Stimulated activated CD8-positive, alpha-beta memory T cell treated with anti-CD3 and anti-CD28 coated beads, Interleukin-2, amount 100 ng/mL, for 48 hours (primary cell): ENCODE data around the gene ZNF483.
A peak's percentile ranks its signal among the peaks of the same experiment; 100 is the strongest.
"Not testable (repeated sequence)": the region's sequence is repeated elsewhere in the genome, so short reads cannot be mapped to it uniquely, and the experiment has no call there.

Source experiments
- DNase-seq, 2 donors: peaks; one replicate each; pipeline ENCODE4 v3.0.0-alpha.2; 2020; ENCODE audit warnings: low read depth in 2 of 2

Gene ZNF483

DNA sequence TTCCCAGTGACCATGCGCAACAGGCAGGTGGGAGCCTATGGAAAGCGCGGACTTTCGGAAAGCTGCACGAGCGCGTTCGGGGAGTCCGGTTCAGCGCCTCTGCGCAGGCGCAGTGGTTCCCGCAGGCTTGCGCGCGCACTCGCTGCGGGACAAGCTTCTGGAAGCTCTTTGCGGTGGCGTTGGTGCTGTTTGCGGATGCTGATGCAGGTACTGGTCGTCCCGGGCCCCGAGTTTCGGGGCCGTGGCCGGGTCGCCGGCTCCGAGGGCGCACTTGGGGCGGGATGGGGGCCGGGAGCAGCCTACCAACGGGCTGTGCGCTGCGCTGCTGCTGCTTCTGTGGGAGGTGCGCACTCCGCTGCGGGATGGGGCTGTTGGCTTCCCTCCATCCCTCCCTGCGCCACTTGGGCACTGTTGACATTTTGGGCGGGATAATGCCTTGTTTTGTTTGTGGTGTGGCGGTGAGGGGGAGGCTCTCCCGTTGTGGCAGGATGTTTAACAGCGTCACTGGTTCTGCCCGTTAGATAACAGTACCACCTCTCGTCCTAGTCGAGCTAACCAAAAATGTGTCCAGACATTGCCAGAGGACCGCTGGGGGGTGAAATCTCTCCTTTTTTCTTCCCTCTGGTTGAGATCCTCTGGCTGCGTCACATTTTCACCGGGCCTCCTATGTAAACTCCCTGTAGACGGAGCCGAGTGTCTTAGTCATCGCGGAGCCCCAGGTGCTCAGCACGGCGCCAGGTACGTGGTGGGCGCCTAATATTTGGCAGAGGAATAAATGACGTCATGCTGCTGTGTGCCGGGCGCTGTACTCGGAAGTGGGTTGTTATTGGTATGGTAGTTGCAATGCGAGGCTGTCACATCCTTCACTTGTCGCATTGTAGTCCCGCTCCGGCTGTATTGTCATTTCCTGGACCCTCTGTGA lies at the start of gene ZNF483:
Gene ZNF483, plus strand, starts transcription at position 124 of the 922 bp plus-strand sequence. CDS start 2,217 bp downstream, outside the sequence.
- peak; percentile 47 to 59 for DNase-seq

DNA sequence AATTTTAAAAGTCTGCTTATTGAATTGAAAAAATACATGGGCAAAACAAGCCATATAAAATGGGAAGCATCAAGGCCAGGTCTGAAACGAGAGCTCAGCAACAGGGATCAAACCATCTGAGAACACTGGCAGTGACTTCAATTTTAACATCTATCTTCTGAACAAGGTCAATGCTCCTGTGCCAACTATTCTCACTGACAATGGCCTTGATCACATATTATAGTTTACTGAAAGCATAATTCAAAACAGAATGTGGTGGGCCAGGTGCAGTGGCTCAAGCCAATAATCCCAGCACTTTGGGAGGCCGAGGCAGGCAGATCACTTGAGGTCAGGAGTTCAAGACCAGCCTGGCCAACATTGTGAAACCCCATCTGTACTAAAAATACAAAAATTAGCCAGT lies 49.8 kb upstream of the ZNF483 start:
- DNase-seq = no peak

DNA sequence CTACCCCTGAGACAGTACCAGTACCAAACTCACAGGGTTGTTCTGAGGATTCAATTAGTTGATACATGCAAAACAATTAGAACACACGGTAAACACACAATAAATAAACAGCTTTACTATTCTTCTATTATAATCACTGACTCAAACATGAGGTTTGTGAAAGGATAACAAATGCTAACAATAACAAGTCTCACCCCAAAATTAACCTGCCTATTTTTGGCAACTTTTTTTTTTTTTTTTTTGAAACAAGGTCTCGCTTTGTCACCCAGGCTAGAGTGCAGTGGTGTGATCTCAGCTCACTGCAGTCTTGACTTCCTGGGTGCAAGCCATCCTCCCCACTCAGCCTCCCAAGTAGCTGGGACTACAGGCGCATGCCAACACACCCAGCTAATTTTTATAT lies 47.3 kb upstream of the ZNF483 start:
- DNase-seq = no peak

DNA sequence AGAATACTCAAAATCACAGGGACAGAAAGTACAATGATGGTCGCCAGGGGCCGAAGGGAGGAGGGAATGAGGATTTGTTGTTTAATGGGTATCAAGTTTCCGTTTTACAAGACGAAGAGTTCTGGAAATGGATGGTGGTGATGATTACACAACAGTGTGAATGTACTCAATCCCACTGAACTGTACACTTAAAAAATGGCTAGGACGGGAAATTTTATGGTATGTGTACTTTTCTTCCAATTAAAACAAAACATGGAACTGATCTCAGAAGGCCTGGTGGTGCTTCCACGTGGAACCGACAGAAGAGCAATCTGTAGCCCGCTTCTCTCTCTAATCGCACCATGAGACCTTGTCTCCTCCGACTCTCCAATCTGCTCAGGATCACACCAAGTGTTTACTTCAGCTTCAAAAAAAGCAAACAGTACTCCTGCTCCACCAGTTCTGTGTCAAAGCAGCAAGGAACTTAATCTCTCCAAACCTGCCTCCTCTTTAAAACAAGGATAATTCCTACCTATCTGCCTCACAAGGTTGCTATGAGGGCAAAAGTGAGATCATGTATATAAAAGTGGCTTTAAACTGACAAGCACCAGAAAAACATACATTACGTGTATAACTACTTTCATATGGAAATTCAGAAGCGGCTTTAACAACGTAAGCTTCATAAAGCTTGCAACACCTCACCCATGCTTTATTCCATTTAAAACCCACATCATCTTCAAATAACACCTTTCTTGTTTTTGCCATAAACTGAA lies 42.9 kb upstream of the ZNF483 start:
- DNase-seq = no peak

DNA sequence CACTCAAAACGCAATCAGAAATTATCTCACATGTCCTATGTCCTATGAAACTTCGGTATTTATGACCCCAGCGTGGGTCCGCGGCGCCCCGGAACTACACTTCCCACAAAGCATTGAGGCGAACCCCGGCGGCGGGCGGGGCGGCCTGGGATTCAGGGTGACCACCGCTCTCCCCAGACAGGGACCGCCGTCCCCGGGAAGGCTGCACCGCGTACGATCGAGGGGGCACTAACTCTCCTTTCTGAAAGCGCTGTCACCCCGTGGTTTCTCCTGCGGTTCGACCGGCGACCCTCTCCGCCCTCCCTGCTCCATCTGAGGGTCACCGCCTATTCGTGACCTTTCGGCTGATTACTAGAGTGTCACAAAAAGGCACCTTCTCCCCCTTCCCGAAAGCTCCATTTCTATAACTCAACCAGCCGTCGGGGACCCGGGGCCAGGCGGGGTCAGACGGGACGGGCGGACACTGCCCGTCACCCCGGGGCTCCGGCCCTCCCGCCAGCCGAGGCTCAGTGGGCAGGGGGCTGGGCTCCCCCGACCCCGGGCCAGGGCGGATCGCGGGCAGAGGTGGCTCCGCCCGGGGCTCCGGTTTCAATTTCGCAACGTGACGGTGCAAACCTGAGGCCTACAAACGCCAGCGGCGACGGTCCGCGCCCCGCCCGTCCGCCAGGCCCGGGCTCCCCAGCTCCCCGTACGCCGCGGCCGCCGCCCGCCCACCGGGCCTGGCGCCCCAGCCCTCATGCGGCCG lies 42.1 kb upstream of the ZNF483 start:
- peak; percentile 49 to 64 for DNase-seq

DNA sequence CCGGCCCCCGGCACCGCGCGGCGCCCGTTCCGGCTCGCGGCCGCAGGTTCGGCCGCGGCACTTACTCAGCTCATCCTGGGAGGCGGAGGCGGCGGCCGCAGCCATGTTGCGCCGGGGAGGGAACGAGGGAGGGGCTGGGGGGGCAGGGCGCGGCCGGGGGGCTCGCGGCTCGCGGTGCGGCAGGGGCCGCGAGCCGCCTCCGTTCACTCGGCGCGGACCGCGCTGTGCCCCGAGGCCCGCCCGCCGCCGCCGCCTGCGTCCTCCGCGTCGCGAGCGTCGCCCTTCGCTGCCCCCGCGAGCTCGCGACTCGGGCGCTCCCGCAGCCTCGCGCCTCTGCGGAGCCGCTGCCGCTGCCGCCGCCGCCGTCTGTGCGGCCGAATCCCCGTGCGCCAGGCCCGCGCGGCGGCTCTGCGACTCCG lies 41.5 kb upstream of the ZNF483 start:
- peak; percentile 31 to 46 for DNase-seq

DNA sequence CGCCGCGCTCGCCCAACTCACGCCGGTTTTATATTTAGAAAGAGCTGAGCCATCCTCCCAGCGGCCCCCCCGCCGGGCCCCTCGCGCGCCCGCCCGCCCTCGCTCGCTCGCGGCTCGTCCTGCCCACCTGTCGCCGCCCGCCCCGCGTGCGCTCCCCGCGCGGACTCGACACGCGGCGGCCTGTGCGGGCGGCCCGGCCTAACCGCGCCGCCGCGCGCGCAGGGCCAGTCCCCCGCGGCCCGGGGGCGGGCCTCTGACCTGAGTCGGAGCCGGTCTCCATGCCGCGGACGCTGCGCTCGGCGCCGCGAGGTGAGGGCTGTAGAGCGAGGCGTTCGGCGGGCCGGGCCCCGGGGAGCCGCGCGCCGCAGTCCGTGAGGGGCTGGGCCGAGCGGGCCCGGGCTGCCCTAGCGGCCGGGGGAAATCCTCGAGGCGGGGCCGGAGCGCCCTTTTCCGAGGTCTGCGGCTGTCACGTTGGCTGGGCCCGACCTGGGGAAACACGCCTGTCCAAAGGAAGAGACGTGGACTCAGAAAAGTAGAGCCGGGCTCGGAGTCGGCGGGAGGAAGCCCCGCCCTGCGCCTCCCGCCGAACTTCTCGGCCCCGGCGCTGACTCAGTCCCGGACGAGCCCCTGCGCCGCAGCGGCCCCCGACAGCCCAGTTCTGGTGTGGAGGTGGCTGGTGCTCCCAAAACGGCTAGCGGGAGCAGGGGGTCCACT lies 41.0 kb upstream of the ZNF483 start, which contains the start of gene ECPAS:
Gene ECPAS, minus strand, starts transcription at position 526 of the 714 bp plus-strand sequence. CDS start 11,465 bp downstream, outside the sequence.
- peak; percentile 57 to 71 for DNase-seq

DNA sequence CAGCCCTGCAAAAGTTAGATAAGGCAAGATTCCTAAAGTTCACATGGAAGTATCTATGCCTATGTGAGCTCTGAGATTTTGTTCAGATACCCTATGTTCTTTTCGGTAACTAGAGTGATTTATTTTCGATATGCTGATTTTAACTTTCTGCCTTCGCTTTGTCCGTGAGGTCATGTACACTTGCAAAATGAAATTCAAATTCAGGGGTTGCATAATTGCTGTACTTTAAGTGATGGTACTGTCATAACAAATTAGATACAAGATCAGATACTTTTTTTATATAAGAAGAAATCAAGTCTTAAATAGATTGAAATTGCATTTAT lies 40.4 kb upstream of the ZNF483 start:
- no peak for DNase-seq

DNA sequence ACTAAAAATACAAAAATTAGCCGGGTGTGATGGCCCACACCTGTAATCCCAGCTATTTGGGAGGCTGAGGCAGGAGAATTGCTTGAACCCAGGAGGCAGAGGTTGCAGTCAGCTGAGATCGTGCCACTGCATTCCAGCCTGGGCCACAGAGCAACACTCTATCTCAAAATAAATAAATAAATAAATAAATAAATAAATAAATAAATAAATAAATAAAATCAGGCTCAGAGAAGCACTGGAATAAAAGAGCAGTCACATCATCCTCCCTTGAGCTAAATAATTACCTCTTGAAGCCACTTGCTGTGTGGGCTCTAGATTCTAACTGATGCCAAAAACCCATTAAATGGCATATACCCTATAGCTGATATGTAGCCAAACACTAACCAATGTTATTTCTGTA lies 27.8 kb upstream of the ZNF483 start:
- not testable (repeated sequence) for DNase-seq

DNA sequence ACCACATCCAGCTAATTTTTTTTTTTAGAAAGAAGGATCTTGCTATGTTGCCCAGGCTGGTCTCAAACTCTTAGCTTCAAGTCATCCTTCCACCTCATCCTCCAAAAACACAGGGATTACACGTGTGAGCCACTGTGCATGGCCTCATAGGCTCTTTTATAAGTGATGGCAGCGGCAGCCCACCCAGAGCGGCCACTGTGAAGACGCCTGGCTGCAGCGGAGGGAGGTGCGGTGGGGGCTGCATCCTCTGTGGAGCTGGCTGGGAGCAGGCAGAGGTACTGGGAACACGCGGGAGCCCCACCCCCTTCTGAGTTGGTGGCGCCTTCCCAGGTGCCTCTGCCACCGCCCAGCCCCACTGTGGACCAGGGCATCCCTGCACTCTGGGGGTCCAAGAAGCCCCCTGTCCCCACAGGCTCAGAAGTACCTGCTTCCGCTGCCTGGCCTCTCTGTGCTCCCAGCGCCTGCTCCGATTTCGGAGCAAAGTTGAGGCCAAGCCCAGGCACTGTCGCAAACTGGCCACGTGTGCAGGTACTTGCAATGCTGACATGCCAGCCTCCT lies 23.9 kb upstream of the ZNF483 start:
- DNase-seq = no peak

DNA sequence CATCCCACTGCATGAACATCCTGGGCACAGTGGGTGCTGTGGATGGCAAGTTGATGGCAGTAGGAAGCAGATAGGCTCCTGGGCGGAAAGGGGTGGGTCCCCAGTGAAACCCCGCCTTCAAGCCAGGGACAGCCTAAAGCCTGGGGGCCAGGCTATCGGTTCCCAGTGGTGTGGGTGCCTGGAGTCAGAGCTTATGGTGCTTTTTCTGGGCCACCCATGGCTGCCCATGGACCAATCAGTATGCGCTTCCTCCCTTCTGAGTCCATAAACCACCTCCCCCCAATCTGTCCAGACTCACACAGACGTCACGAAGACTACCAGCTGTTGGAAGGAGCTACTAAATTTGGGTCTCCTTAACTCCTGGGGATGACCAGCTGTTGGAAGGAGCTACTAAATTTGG lies 23.3 kb upstream of the ZNF483 start:
- DNase-seq = no peak

DNA sequence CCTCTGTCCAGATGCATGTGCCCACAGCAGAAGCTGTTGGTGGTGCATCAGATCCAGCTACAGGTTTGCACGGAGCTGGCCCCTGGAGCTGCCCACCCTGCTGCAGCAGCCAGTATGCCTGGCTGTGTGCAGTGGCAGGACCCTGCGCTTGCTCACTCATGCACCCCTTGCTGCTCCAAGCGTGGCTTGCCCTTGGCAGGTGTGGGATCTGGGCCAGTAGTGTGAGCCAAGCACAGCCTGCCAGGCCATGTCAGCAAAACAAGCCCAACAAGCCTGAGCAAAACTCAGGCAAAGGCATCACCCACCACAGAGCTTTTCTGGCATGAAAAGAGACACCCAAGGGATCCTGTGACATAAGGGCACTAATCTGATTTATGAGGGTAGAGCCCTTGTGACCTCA lies 22.5 kb upstream of the ZNF483 start:
- DNase-seq = no peak

DNA sequence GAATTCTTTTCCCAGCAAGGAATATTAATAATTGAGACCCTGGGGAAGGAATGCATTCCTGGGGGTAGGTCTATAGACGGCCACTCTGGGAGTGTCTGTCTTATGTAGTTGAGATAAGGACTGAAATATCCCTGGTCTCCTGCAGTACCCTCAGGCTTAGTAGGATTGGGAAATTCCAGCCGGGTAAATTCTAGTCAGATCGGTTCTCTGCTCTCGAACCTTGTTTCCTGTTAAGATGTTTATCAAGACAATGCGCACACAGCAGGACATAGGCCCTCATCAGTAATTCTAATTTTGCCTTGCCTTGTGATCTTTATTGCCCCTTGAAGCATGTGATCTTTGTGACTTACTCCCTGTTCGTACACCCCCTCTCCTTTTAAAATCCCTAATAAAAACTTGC lies 13.4 kb upstream of the ZNF483 start:
- DNase-seq = not testable (repeated sequence)

DNA sequence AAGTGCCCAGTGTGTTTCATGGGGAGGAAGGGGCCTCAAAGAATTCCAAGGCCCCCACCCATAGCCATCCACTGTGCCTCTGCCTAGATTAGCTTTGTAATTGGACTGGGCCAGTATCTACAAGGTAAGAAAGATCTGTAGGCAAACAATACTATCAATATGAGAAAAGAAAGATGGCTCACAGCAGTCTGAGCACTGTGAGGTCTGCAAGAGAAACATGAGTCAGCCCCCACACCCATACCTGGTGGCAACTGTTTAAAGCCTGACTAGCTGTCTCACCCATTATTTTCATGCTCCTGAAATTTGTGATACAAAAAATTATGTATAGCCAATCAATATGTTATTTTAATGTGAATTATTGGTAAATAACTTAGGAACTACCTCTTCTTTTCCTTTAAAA lies 10.0 kb upstream of the ZNF483 start:
- DNase-seq = no peak

DNA sequence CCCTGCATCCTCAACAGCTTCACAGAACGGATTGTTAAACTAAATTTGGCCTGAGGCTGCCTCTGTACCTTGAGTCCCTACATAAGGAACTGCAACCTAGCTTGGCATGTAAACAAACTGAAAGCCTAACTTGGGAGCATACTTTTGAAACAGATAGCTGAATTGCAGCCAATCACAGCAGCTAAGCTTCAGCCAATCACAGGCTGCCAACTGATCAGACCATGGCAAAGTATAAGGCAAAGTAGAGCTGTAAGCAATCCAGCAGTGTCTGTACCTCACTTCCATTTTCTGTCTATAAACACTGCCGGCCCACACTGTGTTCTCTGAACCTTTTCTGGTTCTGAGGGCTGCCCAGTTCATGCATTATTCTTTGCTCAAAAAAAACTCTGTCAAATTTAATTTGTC lies 8.9 kb upstream of the ZNF483 start:
- no peak for DNase-seq

DNA sequence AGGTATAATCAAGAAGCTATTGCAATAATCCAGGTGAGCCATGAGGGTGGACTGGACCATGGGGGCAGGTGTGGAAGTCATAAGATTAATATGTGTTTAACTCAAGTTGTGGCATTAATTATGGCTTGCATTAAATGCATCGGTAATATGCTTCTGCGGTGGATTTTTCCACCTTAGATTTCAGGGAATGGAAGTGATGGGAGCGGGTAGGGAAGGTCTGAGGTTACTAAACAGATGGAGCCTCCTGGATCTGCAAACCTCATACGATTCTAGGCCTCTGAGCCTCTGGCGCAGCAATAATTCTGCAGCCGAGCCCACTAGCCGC lies 286 bp upstream of the ZNF483 start:
- DNase-seq = no peak

DNA sequence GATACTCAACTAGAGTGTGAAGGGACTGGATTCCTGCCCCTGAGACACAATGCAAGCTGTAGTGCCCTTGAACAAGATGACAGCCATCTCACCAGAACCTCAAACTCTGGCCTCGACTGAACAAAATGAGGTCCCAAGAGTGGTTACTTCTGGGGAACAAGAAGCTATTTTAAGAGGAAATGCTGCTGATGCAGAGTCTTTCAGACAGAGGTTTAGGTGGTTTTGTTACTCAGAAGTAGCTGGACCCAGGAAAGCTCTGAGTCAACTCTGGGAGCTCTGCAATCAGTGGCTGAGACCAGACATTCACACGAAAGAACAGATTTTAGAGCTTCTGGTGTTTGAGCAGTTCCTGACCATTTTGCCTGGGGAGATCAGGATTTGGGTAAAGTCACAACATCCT lies 2.4 kb downstream of the ZNF483 start:
- no peak for DNase-seq

DNA sequence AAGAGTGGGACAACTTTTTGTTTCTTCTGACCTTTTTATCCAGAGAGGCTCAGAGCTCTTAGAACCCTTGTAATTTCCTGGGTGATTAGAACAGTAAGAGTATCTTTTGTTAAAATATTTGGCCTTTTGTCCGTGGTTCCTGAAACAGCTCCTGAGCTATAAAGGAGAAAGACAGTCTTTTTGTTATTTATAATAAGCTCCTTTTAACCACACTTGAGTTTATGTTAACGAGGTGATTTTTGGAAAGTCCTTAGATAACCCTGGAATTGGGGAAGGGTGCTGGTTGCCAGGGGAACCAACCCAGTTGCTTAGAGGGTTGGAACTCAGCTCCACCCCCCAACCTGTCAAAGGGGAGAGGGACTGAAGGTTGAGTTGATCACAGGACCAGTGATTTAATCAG lies 4.8 kb downstream of the ZNF483 start:
- no peak for DNase-seq

DNA sequence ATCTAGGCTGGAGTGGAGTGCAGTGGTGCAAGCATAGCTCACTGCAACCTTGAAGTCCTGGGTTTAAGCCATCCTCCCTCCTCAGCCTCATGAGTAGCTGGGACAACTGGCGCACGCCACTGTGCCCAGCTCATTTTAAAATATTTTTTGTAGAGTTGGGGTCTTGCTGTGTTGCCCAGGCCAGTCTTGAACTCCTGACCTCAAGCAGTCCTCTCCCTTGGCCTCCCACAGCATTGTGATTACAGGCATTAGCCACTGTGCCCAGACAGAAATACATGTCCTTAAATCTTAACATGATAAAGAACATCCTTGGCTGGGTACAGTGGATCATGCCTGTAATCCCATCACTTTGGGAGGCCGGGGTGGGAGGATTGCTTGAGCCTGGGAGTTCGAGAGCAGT lies 6.7 kb downstream of the ZNF483 start:
- no peak for DNase-seq

DNA sequence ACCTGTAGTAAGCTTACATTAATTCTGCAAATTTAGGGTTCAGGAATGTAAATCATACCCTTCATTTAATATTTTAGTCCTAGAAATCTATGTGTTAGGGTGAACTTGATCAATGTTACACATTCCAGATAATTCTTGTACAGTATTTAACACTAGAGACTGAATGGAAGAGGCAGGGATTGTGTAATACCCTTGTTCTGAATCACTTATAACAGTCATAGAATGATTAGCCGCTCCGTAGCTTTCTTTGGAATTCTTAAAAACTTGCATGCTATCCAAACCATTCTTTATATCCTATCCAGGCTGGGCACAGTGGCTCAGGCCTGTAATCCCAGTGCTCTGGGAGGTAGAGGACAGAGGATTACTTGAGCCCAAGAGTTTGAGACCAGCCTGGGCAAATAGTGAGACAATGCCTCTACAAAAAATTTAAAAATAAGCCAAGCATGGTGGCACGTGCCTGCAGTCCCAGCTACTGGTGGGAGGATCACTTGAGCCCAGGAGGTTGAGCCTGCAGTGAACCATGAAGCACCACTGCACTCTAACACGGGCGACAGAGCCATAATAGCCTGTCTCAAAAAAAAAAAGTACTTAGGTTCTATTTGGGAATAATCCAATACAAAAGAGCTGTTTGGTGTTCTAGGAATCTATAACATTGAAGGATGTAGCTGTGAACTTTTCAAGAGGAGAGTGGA lies 8.3 kb downstream of the ZNF483 start:
- no peak for DNase-seq
